A673 (cell line): ENCODE results near the gene HECTD4.

Experiments
- CTCF ChIP-seq: fragments of 300-800, 200-600 bp; sonication (generic); conservative IDR thresholded peaks from 2 replicates; pipeline ENCODE4 v1.5.1; 2017; ENCODE audit warnings: low read depth, mild to moderate bottlenecking, antibody characterized with exemption, low read length, moderate library complexity, mixed read lengths
- EZH2 ChIP-seq: fragments of 200-600 bp; sonication (generic); IDR thresholded peaks from 2 replicates; pipeline ENCODE4 v1.6.1; 2017; ENCODE audit warnings: borderline replicate concordance, low read depth, mild to moderate bottlenecking, mixed read lengths, antibody characterized with exemption, low read length; ENCODE audit not compliant: poor library complexity, severe bottlenecking

GRCh38 chr12:112288638-112289037 is 93.6 kb downstream of the HECTD4 start:
- TF ChIP-seq CTCF (no peak), EZH2 (no peak)
